Eye (tissue), 1 donor: ENCODE results near the gene DOK7.

Experiments used
- DNase-seq: peaks from one replicate; pipeline ENCODE4 v3.0.0-alpha.2; 2015

Gene DOK7

GRCh38 chr4:3427706-3428446 is 35.2 kb upstream of the DOK7 start:
- DNase-seq = no peak

- DNase-seq = no peak
Observed at GRCh38 chr4:3429651-3430050, 33.5 kb upstream of the DOK7 start.

GRCh38 chr4:3430524-3430923 is 32.6 kb upstream of the DOK7 start:
- DNase-seq = no peak

GRCh38 chr4:3431446-3431993 is 31.6 kb upstream of the DOK7 start:
- no peak for DNase-seq

GRCh38 chr4:3432381-3432790 is 30.7 kb upstream of the DOK7 start:
- DNase-seq = no peak

GRCh38 chr4:3433138-3433869 is 29.8 kb upstream of the DOK7 start:
- DNase-seq = no peak

GRCh38 chr4:3434881-3435685 is 28.0 kb upstream of the DOK7 start:
- no peak for DNase-seq

- no peak for DNase-seq
Observed at GRCh38 chr4:3435686-3435956, 27.5 kb upstream of the DOK7 start.

- no peak for DNase-seq
Observed at GRCh38 chr4:3436048-3436797, 26.9 kb upstream of the DOK7 start.

GRCh38 chr4:3436798-3437581 is 26.1 kb upstream of the DOK7 start:
- no peak for DNase-seq

GRCh38 chr4:3437582-3437936 is 25.5 kb upstream of the DOK7 start:
- no peak for DNase-seq

GRCh38 chr4:3437998-3438846 is 24.9 kb upstream of the DOK7 start:
- DNase-seq = no peak

- DNase-seq = no peak
Observed at GRCh38 chr4:3438847-3439180, 24.3 kb upstream of the DOK7 start.

- DNase-seq = no peak
Observed at GRCh38 chr4:3439391-3439790, 23.7 kb upstream of the DOK7 start.

- no peak for DNase-seq
Observed at GRCh38 chr4:3440011-3440410, 23.1 kb upstream of the DOK7 start.

GRCh38 chr4:3440979-3441500 is 22.1 kb upstream of the DOK7 start:
- DNase-seq = no peak

- no peak for DNase-seq
Observed at GRCh38 chr4:3441501-3442459, 21.3 kb upstream of the DOK7 start, which contains the start of gene HGFAC. Gene HGFAC, plus strand, starts transcription at chr4:3441968. Its CDS starts 34 bp downstream, at chr4:3442002.

- DNase-seq = no peak
Observed at GRCh38 chr4:3442460-3442958, 20.6 kb upstream of the DOK7 start.

- DNase-seq = peak; percentile 67
Observed at GRCh38 chr4:3442959-3443749, 20.0 kb upstream of the DOK7 start.
